NCI-H1417 treated with DMSO at 0.1 percent for 48 hours (cell line): Measurements from ENCODE around the gene CHI3L1.

Experiments used
- DNase-seq: peaks from one replicate; lab custom pipeline; 2025; lab: John Stamatoyannopoulos, UW

Gene CHI3L1

DNA sequence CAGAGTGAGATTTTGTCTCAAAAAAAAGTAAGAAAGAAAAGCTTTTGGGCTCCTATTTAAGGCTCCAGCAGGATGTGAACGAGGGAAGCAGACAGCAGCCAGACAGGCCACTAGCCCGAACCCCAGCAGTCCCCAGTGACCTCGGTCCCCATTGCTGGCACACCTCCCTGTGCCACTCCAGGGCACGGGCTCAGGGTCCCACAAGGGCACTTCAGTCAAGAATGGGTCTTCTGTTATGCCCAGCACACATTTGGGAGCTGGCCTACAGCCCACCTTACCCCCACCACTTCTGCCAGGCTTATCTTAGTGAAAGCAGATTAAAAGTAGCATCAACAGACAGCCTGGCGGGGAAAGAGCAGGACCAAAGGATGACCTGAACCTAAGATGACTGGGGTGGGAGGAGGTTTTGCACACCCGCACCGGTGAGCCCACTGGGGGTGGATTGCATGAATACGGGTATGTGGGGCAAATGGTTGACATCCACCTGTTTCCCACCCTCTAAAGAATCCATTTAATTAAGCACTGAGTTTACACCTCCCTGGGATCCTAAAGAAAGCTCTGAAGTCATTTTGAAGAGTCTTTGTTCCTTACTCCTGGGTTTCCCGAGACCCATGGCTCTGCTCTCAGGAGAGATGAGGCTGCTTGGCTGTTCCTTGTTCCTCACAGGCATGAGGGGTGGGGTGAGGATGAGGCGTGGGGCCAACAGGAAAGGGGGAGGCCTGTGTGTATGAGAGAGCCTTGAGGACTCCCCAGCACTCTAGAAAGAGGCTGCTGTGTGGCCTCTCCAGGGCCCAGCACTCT is 4.7 kb downstream of the CHI3L1 start:
- no peak for DNase-seq

DNA sequence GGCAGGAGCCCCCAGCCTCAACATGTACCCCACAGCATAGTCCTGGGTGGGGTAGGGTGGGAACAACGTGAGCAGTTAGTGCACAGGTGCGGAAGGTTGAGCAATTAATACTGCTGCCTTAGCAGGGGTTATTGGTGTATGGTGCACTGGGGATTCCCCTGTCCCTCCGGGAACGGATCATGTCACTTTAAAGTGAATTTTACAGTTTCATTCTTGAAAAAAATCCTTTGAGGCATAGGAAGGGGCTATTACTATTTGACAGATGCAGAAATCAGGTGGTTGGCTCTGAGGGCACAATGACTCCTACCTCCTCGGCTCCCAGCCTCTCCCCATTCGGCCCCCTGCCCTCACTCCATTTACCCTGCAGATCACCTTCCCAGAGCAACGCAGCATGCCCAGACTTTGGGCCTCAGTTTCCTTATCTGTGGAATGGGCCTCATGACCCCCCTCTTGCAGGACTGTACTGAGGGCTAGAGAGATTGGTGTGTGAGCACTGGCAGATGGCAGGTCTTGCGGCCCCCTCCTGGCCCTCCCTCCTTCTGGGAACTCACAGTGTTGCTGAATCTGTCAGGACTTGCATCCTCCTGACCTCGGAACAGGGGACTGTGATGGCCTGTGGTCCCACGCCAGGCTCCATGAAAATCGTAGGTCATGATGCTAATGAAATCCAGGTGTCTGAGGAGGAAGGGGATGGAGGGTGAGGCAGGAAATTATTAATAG is 5.7 kb downstream of the CHI3L1 start:
- DNase-seq: no peak

DNA sequence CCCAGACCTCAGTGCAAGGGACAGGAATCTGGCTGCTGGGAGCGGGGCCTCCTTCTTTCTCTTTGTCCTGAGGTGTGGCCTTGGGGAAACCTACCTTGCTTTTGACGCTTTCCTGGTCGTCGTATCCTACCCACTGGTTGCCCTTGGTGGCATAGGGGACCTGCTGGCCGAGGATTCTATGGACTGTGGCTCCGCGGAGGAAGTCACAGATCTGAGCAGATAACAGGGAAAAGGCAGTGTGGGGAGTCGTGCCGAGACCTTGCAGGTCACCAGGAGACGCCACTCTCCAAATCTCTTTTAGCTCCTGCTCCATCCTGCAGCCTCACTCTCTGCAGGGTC is 6.9 kb downstream of the CHI3L1 start:
- no peak for DNase-seq

DNA sequence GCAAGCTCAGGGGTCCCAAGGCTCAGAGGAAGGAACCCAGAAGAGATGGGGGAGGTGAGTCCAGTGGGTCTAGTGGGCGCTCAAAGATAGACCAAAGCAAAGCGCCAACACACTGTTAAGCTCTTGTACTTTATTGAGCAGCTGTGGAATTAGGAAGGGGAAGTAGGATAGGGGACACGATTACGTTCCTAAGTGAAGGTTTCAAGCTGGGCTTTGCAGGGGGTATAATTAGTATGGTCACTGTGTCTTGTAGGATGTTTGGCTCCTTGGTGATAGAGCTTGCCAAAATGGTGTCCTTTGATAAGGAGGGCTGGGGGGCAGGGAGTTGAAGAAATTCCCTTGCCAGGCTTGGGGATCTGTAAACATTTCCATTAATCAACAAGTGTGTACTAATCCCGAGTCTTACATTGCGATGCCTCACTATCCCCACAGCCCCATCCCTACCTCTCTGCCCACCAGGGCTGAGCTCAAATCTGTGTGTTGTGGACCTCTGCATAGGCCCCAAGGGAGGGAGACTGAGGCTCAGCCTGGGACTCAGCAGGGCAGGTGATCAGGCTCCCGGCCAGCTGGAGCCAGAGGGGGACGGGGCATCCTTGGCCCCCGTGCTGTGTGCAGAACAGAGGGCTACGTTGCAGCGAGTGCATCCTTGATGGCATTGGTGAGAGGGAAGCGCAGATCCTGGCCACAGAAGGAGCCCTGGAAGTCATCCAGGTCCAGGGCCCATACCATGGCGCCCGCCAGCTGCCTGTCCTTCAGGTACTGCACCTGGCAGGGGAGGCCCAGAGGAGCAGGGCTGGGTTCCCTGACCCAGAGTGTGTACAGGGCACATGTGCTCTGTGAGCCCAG is 7.5 kb downstream of the CHI3L1 start:
- DNase-seq: no peak

DNA sequence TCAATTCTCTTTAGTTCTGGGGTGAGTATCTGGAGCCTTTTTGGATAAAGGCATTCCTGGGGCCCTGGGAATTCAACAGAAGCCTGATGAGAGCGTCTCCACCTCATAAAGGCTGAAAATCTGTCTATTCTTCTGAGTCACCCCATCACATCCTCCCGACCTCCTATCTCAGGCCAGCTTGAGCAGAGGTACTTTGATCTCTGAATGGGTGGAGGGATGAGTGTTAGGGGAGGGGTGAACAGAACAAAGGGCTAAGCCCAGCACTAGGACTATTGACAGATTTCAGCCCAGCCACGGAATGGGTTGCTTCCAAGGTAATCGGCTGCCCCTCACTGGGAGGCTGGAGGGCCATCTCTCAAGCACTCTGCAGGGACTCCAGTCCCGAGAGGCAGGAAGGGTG is 8.4 kb downstream of the CHI3L1 start:
- no peak for DNase-seq

DNA sequence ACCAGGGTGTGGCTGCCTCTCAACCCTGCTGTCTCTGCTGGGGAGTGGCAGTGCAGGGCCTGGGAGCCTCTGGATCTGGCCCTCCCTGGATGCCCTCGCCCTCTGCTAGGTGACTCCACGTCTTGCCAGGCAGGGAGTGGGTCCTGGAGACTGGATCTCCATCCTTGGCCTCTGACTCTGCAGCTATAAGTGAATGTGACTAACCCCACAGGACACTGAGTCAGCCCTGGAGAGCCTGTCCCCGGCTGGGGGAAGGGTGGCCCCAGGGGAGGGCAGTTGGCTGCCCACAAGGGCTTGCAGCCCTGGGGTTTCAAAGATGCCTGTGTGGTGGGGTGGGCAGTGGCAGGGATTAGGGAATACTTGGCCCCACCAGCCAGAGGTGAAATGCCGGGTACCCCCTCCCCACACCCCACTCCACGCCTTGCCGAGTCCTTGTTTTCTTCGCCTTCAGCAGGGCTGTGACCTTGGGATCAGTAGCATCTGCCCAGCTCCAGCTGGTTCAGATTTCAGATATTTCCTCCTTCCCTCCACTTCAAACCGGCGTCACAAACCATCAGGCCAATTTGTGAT is 8.9 kb downstream of the CHI3L1 start:
- DNase-seq: no peak

DNA sequence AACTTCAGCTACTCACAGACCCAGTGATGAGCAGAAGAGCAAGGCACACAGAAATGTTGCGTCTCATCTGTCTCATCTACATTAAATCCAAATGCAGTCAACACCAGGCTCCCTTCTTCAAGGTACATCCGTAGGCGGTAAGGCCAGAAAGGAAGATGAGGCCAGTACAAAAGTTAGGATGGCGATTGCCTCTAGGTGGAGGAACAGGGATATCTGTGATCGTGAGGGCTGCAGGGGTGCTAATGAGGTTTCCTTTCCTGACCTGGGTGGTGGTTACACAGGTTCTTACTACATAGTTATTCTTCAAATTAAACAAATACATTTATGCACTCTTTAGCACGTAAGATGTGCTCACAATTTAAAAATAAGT is 9.5 kb downstream of the CHI3L1 start:
- DNase-seq: no peak

DNA sequence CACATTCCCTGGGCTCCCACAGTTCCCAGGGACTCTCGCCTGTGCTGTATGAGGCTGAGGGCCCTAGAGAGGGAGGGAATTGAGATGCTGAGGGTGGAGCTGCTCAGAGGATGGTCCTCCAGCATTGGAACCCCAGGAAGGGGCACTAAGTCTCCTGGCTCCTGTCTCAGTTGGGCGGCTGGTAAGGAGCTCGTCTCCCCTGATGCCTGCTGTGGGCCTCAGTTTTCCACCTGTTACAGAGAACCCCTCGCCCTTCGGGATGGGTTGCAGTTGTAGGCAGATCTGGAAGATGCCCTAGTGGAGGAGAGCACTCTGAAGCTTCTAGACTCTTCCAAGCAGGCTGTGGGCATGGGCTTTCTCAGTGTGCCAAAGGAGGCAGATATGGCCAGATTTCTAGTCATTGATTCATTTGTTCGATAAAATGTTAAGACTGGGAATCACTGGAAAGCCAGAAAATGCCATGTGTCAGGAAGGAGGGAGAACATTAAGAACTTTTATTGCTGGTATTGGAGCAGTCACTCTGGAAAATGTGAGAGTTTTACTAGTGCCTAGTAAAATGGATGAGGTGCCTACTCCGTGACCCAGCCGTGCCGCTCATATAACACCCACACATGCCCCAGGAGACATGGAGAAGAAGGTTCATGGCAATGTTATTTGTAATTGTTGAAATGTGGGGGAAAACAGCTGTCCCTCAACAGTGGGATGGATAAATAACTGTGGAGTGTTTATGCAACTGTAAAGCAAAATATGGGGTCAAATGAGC is 10.1 kb downstream of the CHI3L1 start:
- no peak for DNase-seq

DNA sequence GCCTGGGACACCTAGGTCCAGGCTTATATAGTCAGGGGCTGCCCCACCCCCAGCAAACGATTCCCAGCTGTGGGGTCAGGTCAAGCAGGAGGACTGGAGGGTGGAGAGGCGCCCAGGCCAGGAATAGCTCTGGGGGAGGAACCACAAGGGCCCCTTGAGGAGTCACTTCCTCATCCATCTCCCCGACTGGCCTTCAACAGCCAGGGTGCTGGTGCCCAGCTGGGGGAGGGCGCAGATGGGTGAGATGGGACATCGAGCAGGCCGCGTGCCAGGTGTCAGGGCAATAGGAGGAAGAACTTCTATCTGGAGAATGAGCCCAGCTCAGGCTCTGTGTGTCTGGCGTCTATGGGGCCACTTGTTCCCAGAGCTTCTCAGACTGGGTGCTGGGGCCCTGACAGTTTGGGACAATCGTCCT is 10.7 kb downstream of the CHI3L1 start:
- DNase-seq: no peak

DNA sequence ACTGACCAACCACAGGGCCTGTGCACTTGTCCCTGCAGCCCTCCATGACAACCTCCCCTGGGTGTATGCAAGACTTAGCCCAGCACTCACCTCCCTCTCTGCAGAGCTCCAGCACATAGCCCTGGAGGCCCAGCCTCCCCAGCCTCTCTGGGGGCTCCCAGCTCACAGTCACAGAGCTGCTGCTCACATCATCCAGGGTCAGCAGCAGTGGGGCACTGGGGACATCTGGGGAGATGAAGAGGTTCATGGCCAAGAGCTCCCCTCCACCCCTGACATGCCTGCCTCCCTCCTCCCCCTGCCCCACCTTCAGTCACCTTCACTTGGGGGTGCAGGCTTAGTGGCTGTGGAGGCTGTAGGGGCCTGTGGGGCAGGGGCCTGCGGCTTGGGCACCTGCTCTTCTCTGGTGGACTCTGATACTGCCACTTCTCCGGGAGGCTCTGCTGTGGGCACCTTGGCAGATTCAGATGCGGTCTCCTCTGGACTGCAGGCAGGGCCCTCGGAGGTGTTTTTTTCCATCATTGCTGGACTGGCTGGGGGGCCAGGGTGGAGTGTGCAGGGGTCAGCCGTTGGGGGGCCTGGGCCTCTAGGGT is 11.2 kb downstream of the CHI3L1 start, which contains the start of gene MYBPH:
MYBPH (minus strand) TSS at position 590 of the 590 bp plus-strand sequence; CDS start at position 519, 71 bp downstream.
- no peak for DNase-seq

DNA sequence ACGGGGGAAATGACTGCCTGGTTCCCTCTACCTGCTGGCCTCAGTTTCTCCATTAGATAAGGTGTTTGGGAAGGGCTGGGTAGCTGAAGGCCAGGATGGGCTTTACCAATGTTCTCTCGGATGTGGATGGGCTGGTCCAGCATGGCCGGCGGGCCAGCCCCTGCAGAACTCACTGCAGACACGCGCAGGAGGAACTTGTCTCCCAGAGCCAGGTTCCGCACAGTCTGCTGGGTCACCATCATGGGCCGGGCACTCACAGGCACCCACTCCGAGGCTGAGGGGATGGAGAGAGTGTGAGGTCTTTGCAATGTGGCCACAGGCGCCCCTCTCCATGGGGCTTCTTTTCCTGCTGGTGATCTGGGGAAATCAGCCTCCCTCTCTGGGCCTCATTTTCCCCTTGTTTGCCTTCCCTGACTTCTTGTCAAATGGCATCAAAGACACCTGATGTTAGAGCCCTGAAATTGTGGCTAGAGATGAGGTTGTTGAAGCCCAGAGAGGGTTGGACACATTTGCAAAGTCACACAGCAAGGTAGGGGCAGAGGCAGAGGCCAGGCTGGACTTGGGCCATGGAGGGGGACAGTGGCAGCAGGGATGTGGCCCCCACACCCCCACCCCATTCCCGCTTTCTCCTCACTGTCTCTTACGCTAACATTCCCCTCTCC is 12.0 kb downstream of the CHI3L1 start:
- no peak for DNase-seq

DNA sequence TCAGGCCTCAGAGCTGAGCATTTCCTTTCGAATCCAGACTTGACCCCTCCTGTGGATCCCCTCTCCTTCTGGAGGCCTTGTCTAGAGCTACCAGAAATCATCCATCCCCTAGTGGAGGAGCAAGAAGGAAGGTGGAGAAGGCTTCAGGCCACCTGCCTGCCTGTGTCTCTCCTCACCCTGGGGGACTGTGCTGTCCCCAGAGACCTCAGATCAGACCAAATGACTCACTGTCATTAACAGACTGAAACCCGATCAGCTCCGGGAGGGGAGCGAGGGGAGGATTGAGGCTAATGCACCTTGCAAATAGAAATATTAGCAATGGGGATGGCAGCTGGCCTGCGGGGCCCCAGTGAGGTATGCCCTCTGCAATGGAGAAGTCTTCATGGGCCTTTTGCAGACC is 12.9 kb downstream of the CHI3L1 start:
- no peak for DNase-seq

DNA sequence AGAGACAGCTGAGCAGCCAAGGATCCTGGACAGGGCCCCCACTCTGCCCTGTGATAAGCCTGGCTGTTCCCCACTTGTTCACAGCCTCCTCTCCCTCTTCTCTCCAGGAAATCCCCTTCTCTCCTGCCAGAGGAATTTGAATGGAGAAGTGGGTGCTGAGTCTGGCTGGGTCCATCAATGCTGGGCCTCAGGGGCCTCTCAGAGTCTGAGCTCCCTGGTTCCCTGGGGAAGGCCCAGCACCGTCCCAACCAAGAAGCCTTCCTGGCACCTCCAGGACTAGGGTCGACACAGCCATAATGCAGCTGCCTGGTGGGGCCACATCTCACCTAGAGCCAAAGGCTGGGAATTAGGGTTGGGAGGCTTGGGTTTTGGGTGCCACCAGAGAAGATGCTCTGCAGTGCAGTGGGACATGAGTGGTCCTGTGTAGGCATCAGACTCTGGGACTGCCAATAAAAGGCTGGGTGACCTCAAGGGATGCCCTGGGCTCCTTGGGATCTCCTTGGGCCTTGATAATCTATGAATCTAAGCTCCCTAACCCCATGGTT is 13.4 kb downstream of the CHI3L1 start:
- DNase-seq: no peak

DNA sequence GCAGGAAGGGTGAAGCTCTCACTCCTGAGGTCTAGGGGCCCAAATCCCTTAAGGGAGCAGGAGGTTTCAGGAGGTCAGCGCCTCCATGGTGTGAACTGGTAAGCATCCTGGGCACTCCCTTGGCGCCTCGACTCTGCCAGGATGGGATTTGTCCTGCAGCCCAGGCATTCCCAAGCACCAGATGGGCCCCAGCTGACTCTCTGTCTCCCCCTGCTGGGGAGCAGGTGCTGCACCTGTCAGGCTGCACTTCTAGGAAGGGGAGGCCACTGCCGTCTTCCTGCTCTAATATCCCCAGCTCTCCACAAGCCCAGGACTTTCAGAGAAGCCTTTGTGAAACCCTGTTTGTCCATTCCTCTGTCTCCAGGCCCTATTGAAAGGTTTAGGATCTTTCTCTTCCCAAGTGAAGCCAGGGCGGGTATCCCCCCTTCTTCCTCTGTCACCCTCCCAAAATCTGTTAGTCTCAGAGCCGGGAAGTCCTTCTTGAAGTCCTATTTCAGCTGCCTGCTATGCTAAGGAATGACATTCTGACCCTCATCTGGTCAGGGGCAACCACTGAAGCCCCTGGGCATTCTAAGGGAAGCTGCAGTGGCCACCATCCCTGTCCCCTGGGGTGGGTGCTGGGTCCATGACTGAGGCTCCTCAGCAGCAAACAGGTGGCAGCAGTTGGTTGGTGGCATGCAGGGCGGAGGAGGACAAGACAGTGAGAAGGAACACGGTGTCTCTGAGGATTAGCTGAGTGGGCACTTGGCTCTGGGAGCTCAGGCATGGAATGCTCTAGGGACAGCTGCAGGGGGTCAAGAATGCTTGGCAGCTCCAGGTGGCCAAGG is 14.1 kb downstream of the CHI3L1 start:
- DNase-seq: no peak

DNA sequence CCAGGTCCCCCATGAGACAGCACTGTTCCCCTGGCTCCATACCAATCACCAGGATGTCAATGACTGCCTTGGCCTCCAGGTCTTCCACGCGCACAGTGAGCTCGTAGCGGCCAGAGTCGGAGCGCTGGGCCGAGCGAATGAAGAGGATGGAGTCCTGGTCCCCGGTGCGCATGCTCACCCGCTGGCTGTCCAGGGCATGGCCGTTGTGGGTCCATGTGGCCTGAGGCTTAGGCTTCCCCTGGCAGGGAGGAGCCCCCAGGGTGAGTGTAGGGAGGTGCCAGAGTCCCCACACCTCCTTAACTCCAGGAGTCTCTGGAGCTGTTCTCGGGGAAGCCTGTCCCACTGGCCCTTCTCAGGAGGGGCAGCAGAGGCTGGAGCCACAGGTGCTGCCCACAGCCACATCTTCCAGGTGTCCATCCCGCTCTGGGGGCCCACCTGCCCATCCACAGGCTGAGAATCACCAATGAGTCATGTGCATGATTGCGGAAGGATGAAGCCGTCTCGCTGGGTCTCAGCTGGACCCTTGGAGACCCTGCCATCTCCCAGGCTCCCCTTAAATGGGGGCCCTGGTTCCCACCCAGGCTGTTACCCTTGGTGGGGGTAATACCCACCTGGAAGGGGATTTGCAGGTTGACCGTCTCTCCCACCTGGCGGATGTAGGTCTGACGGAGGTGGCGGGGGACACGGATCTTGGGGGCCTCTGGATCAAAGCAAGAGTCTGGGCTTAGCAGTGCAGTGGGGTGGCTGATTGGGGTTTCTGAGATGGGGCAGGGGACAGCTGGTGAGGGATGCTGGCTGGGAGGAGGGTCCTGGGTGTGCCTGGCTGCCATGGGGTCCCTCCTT is 14.9 kb downstream of the CHI3L1 start:
- no peak for DNase-seq

DNA sequence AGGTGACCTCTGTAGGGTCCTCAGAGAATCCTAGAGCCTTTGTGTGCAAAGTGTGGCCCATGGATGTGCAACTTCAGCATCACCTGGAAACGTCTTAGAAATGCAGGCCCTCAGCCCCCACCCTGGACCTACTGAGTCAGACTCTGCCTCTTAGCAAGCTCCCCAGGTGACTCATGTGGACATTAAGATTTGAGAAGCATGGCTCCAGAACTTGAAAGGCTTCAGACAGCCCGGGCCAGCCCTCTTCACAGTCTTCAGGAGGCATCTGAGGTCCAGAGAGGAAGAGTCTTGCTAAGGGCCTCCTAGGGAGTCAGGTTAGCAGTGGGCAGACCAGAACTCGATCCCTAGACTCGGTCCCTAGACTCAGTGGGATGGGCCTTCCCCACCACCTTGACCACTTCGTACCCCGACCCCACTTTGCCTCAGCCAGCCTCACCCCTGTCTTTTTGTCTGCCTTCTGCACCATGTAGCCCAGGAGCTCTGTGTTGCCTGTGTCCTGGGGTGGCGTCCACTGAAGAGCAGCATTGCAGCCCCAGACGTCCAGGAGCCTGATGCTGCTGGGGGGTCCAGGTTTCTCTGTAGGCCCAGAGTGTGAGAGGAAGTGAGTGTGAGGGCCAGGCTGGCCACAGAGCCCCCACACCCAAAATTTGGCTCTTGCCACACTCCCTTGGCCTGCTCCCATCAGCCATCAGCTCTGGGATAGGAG is 15.7 kb downstream of the CHI3L1 start:
- no peak for DNase-seq

DNA sequence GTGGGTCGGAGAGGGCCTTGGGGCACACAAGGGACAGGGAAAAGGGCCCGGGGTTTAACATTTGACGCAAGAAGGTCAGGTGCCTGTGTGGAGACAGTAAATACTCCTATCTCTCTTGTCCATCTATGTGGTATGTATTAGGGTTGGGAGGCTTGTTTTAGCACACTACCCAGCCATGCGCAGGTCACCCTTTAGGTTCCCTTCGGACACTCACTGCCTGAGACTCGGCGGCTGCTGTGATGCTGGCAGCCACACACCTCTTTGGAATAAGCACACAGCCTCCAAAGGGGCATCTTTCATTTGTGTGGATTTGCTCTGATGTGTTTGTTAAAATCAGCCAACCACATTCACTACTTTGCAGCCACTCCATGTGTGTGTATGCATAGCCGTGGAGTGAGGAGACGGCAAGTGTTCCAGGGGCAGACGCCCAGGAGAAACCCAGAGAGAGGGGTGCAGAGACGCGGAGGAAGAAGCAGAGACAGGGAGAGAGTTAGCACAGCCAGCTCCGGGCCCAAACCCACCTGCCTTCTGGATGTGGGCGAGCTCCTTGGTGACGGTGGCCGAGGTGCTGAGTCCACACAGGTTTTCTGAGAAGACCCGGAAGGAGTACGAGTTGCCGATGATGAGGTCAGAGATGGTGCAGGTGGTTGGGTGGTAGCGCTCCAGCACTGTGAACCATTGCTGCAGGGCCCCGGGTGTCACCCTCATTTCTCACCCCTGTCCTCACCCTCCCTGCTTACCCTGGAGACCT is 16.6 kb downstream of the CHI3L1 start:
- DNase-seq: no peak
